GM18873 (cell line): Measurements from ENCODE around the gene IL21R.
"Not testable (repeated sequence)": the region's sequence is repeated elsewhere in the genome, so short reads cannot be mapped to it uniquely, and the experiment has no call there.

Source experiments
- ATAC-seq: cut with Tn5 transposase; IDR thresholded peaks from one replicate; pipeline ENCODE4 v1.9.1; 2021; ENCODE audit warnings: mild to moderate bottlenecking, moderate library complexity, moderate number of reproducible peaks; ENCODE audit not compliant: unreplicated experiment, low FRiP score

Gene IL21R

DNA sequence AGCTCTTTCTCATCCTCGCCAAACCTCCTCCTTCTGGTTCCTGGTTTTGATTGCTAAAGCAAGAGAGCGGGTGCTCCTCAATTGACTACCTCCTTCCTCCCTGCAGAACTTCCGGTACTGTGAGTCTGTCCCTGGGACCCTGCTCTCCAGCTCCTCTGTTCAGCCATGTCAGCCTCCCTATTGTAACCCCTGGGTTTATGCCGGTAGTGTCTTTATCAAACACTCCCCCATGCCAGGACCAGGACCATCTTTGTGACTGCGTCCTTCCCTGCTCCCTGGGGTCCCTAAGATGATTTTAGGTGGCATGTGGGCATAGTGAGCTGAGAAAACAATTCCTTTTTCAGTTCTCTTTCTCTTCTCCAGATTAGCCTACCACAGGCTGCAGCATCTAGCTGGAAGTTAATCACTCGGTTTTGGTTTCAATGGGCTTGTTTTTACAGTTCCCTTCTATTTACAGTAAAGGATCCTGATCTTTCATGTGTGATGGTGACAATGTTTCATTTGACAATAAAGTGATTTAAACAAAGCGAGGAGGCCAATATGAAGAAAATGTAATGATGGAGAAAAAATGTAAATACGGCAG lies 27.7 kb upstream of the IL21R start:
- no peak for ATAC-seq

DNA sequence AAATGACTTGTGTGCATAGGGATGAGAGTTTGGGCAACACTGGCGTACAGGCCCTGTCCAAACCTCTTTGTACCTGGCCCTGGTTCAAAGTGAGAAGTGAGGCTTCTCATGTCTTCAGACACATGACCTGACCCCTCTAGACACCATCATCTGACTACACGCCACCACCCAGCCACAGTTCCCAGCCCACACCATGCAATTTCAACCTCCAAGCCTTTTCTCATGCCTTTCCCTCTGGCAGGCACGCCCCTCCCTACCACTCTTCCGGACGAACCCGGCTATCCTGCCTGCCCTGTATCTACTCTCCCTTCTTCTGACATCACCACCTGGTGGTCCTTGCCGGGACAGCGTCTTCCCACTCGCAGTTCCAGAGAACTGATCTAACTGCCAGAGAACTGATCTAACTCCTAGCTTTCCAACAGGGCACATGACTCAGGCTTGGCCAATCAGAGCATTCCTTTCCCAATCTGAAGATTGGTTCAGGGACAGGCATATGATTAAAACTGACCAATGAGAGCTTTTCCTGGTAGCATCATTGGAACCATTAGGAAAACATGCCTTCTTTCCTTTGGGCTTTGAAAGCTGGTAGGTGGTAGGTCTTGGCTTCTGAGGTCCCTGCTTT lies 27.1 kb upstream of the IL21R start:
- no peak for ATAC-seq

DNA sequence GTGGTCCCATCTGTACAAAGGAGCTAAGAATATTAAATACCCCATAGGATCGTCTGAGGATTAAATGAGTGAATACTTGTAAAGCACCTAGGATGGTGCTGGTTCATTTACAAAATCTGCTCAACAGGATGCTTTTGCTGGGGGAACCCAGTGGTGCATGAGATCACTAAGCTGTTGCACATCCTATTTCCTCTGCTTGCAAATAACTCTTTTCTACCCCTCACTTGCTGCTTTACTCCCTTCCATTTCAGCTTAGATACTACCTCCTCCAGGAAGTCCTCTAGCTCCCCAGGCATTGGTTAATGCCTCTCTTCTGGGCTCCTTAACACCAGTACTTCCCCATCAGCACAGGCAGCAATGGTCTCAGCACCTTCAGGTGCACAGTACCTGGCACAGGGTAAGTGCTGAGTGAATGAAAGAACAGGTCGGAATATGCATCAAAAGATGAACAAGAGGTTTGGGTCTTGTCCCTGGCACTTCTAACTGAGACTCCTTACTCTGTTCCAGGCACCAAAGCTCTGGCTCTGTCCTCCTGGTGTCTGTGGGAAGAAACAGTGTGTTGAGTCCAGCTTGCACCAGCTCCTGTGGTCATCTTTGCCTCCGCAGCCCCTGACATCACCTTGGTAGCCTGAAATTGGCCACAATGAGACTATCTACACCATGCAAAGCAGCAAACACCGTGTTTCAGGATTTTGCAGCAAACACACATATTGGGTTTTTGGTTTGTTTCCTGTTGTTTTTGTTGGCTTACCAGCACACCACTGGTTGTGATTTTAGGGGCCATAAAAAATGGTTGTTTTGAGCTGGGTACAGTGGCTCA lies 24.1 kb upstream of the IL21R start:
- no peak for ATAC-seq

DNA sequence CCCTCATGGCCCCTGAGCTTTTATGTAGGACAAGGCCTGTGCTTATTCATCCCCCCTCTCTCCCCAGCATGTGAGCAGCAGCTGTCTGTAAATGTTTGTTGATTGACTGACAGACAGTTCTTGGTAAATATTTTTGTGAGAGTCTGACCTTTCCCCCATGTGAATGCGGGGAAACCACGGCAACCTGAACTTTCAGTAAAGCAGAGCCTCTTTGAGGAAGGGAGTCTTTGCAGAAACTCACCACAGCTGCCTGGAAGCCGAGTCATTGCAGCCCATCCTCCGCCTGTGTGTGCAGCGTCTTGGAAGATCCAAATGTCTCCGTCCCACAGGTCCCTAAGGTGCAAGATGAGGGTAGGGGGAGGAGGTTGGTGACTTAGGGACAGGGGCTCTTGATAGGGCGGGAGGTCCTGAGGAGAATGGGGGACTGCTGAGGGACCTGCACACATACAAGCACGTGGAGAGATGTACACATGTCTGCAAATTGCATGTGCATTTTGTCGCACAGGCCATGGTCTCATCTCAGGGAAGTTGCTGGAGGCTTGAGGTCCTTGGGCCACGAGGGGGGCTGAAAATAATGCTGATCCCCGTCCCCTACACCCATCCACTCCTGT lies 23.0 kb upstream of the IL21R start:
- ATAC-seq = no peak

DNA sequence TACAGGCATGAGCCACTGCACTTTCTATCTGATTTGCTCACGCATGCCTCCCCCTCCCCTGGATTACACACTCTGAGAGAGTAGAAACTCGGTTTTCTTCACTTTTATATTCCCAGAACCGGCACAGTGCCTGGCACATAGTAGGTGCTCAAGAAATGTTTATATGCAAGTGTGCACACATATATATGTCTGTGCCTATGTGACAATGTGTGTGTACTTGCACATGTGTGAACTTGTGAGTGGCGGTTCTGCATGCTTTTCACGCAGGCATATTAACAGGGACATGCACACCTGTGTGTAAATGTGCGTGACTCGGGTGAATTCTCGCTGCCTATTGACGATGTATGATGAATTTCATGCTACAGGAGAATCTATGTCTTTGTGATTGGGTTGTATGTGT lies 22.1 kb upstream of the IL21R start:
- no peak for ATAC-seq

DNA sequence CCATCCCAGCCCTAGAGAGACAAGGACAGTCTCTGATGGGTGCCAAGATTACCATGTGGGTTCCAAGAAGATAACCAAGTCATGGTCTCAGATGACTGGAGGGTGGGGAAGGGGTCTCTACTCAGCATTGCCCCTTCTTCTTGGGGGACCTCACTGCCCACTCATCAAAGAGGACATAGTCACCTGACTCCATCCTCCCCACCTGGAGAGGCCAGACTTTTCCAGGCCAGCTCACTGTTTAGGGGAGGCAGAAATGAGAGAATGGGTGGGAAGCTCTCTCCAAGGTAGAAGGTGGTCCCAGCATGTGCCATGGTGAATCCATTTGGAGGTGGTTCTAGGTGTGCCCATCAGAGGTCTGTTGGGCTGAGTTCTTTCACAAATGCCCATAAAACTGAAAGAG lies 20.7 kb upstream of the IL21R start:
- no peak for ATAC-seq

DNA sequence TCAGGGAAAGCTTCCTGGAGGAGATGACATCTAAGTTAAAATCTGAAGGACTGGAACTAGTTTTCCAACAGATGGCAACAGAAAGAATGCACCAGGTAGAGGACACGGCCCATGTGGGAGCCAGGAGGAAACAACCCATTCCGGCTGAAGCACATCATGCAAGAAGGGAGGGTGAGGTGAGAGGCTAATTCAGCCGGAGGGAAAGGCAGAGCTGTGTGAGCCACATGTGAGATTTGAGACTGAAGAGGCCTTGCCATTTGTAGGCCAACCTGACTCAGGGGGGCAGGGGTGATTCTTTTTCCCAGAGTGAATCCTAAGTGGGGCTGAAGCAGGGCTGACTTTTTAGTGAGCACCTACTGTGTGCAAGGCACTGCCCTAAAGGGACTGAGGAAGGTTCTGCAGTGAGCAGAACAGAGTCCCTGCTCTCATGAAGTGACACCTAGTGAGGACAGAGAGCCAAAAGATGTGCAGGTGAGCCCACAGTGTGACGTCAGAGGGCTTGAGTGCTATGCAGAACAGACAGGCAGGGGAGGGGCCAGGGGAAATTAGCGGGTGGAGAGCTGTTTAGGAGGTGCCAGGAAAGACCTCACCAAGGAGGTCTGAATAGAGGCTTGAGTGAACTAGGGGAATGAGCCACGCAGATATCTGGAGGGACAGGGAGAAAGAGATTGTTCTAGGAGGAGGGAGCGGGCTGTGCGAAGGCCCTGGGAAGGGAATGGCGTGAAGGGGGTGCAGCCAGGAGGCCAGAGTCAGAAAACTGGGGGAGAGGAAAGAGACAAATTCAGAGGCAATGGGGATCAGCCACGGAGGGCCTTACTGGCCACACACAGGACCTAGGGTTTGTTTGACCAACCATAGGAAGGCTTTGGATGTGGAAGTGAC lies 19.8 kb upstream of the IL21R start:
- no peak for ATAC-seq

DNA sequence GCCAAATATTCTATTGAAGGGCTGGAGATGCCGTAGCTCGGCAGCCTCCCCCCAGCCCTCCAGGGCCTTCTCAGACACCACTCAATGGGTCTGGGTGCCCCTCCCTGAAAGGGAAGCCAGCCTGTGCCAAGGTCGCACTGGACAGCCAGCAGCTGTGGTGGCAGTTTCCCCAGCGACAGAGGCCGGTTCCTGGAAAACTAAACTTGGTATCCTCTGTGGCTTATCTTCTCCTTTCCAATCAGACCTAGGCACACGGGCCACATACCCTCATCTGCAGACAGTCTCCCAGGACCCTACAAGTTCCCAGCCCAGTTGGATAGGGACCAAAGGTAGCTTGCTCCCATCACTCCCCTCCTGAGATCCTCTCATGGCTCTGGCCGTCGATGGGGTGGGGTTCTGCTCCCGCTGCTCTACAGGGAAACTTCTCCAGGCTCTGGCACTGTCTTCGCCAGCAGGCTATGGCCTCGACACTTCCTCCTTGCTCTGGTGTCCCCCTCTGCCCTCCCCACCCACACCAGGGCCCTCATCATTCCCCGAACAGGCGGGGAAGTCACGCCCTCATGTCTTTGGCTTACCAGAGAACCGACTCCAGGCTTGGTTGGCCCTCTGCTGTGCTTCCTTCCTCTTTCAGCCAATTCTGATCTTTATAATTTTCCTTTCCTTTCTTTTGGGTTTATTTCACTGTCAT lies 18.3 kb upstream of the IL21R start:
- no peak for ATAC-seq

DNA sequence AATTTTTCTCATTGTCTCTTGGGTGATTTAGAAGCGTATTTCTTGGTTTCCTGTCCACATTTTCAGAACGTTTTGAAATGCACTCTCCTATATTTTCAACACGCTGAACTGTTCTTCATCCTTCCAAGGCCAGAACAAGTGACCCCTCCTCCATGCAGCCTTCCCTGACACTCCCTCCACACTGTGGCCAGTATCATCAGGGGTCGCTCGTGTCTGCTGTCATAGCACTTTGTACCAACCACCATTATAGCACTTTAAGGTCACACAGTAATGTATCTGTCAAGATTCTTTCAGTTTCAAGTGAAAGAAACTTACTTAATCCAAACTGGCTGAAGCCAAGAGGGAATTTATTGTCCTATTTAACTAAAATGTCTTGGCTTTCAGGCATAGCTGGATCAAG lies 17.5 kb upstream of the IL21R start:
- ATAC-seq = no peak

DNA sequence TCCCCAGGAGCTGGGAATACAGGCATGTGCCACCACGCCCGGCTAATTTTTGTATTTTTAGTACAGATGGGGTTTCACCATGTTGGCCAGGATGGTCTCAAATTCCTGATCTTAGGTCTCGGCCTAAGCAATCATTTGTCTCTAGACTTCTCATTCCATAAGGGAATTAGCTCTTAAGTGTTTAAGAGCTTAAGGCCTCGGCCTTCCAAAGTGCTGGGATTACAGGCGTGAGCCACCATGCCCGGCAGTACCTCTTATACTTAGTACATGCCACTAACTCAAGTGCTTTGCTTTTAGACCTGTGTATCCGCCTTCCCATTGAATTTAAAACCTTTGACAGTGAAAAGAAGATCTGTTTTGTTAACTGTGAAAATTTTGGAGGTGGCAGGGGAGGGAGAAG lies 16.6 kb upstream of the IL21R start:
- ATAC-seq = no peak

DNA sequence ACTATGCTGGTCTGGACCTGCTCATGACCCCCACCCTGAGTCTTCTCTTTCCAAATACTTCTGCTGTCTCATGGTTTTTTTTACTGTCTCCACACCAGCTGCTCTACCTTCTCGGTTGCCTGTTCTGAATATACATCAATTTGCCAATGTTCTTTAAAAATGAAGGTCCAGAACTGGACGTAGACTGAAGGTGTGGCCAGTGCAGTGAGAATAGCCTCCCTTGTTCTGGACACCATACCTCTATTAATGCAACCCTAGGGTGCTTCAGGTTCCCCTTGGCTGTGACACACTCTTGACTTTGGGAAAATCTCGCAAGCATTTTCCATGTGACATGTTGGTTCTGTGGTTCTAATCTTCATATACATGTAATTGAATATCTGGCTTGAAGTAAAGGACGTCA lies 15.3 kb upstream of the IL21R start:
- ATAC-seq = no peak

DNA sequence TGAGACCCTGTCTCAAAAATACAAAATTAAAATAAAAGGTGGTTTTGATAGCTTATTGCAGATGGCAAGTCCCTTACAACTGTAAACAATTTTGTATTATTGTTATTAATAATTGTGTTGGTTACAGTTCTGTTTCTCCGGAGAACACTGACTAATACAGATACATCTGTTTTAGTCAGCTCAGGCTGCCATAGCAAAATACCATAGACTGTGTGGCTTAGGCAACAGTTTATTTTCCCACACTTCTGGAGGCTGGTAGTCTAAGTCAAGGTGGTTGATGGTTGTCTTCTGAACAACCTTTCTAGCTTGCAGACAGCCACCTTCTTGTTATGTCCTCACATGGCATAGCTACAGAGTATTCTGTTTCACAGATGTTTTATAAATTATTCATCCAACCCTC lies 14.2 kb upstream of the IL21R start:
- peak; percentile 62 for ATAC-seq

DNA sequence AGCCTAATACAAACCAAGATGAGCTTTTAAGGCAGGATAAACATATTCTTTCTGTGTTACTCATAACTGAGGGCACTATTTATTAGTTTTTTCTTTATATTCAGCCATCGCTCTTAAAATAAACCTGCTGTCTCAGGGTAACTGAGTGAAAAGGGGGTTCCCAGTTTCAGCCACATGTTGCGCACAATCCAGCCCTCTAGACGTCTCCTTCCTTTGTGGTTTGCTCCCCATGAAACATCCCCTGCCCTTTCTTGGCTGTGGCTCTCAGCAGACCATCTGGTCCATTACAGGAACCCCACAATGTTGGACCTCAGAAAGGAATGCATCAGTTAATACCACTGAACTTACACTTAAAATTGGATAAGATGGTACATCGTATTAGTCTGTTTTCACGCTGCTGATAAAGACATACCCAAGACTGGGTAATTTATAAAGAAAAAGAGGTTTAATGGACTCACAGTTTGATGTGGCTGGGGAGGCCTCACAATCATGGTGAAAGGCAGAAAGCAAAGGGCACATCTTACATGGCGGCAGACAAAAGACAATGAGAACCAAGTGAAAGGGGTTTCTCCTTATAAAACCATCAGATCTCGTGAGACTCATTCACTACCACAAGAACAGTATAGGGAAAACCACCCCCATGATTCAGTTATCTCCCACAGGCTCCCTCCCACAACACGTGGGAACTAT lies 12.6 kb upstream of the IL21R start:
- no peak for ATAC-seq

DNA sequence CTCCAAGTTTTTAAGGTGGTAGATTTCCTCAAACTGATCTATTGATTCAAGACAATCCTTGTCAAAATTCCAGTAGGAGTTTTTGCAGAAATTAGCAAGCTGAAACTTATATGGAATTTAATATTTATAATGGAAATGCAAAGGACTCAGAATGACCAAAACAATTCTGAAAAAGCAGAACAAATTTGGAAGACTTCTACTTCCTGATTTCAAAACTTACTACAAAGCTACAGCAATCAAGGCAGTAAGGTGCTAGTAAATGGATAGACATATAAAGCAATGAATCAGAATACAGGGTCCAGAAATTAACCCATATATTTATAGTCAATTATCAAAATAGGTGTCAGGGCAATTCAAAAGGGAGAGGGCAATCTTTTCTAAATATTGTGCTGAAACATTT lies 11.8 kb upstream of the IL21R start:
- no peak for ATAC-seq

DNA sequence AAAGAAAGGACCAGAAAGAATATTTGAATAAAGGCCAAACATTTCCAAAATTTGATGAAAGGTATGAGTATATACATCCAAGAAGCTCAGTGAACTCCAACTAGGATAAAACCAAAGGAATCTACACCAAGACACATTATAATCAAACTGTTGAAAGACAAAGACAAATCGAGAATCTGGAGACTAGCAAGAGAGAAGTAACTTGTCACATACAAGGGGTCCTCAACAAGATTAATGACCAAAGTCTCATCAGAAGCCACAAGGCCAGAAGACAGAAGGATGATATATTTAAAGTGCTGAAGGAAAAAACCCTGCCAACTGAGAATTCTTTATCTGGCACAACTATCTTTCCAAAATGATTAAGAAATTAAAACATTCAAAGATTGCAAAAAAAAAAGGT lies 9.3 kb upstream of the IL21R start:
- ATAC-seq = no peak

DNA sequence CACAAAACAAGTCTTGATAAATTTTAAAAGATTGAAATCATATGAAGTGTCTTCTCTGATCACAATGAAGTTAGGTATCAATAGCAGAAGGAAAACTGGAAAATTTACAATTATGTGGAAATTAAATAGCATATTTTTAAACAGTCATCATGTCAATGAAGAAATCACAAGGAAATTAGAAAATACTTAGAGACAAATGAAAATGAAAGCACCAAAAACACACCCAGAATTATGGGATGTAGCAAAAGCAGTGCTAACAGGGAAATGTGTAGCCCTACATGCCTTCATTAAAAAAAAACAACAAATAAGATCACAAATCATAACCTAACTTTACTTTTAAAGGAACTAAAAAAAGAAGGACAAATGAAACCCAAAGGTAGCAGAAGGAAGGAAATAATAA lies 7.5 kb upstream of the IL21R start:
- ATAC-seq = no peak

DNA sequence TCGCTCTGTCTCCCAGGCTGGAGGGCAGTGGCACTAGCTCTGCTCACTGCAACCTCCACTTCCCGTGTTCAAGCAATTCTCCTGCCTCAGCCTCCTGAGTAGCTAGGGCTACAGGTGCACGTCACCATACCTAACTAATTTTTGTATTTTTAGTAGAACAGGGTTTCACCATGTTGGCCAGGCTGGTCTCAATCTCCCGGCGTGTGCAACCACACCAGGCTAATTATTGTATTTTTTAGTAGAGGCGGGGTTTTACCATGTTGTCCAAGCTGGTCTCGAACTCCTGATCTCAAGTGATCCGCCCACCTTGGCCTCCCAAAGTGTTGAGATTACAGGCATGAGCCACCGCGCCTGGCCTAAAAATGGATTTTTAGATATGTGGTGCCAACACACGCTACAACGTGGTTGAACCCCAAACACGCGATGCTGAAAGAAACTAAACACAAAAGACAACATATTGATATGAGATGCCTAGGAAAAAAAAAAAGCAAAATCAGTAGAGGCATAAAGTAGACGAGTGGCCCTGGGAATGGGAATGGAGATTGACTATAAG lies 3.6 kb upstream of the IL21R start:
- ATAC-seq = not testable (repeated sequence)

DNA sequence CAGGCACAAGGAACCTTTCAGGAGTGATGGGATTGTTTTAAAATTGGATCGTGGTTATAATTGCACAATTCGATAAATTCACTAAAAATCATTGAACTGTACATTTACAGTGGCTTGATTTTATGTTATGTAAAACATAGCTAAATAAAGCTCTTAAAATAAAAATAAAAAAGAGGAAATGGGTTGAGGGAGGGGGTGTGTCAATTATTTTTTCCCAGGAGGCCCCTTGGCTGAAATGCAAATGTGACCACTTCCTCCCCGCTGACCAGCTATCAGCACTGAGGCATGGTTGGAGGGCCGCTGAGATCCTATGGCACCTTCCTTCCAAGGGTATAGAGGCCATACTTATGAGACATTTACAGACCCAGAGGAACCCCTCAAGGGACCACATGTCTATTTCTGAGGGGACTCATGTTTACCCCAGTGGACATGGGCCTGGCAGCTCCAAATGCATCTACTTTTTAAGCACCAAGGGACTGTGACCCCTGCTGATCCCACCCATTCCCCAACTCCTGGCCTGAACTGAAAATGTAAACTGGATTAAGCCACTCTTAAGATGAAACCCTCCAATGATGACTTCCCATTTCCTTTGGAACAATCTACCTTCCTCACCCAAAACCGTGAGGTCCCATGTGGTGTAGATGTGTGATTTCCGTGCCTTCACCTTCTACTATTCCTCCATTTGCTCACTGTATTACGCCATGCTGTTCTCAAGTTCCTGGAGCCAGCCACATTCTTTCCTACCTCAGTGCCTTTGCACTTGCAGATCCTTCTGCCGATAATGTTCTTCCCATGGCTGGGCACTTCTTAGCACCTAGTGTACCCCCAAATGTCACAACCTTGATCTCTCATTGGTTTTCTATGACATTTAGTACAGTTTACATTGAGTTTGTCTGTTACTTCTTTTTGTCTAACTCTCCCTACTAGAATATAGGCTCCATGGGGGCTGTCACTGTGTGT lies 2.8 kb upstream of the IL21R start:
- ATAC-seq = no peak
